ENCODE measurements around the gene ATG10.

ATG10 gene

GRCh38 chr5:82287625-82288024, 315.8 kb downstream of the ATG10 start:
- Mint-ChIP-seq H3K27ac (no peak overlapping the region), H3K4me3 (no peak overlapping the region), H3K4me1 (ENCODE audit: low read depth) (no peaks in the 10 kb centered on the region), H3K9me3 (ENCODE audit: low read depth) (no peaks in the 10 kb centered on the region), H3K36me3 (peaks cover 4% of the 10 kb centered on the region), H3K27me3 (no peaks in the 10 kb centered on the region)

DNA sequence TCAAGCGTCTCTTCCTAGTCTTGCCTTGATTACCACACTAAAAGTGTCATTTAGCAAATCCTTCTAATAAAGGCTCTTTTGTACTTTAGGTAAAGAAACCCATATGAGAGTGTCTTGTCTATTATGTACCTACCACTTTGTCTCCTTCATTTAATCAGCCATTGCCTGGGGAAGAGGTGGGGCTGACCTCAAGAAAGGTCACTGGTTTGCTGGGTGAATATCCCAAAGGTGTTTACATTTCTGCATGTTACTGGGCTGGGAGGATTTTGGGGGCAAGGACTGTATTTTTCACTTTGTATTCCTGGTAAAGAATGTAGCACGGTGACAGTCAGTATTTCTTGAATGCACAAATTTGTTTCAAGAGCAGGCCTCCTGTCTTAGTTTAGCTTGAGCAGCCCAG, 318.2 kb downstream of the ATG10 start:
- Mint-ChIP-seq H3K9me3 (ENCODE audit: low read depth) (no peaks in the 10 kb centered on the region), H3K27ac (no peak overlapping the region), H3K27me3 (no peaks in the 10 kb centered on the region), H3K4me1 (ENCODE audit: low read depth) (no peaks in the 10 kb centered on the region), H3K4me3 (no peak overlapping the region), H3K36me3 (peaks cover 4% of the 10 kb centered on the region)

GRCh38 chr5:82290908-82291307, 319.1 kb downstream of the ATG10 start:
- Mint-ChIP-seq H3K36me3 (peaks cover 4% of the 10 kb centered on the region), H3K27me3 (no peaks in the 10 kb centered on the region), H3K9me3 (ENCODE audit: low read depth) (no peaks in the 10 kb centered on the region), H3K4me3 (no peak overlapping the region), H3K4me1 (ENCODE audit: low read depth) (no peaks in the 10 kb centered on the region), H3K27ac (no peak overlapping the region)

DNA sequence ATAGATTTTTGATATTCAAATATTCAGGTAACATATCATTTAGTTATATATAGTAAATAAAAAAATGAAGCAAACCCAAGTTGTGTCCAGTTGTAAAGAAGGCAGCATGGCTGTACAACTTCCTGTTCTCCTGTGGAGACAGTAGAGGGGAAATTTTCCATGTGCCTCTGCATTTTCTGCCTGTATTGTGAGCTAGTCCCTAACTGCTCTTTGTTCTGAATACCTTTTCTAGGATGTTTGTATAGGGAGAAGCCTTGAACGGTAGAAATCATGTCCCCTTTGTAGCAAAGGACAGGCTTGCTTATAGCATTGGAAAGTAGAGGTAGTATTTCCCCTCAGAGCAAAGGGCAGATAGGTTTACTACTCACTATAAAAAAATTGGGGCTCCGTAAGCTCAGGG, 319.6 kb downstream of the ATG10 start:
- no peaks in the 10 kb centered on the region for H3K9me3 Mint-ChIP-seq (ENCODE audit: low read depth)
- H3K4me1 Mint-ChIP-seq (ENCODE audit: low read depth) = no peaks in the 10 kb centered on the region
- no peaks in the 10 kb centered on the region for H3K27me3 Mint-ChIP-seq
- no peak overlapping the region for H3K27ac Mint-ChIP-seq
- peaks cover under 1% of the 10 kb centered on the region for H3K36me3 Mint-ChIP-seq
- H3K4me3 Mint-ChIP-seq = no peak overlapping the region

DNA sequence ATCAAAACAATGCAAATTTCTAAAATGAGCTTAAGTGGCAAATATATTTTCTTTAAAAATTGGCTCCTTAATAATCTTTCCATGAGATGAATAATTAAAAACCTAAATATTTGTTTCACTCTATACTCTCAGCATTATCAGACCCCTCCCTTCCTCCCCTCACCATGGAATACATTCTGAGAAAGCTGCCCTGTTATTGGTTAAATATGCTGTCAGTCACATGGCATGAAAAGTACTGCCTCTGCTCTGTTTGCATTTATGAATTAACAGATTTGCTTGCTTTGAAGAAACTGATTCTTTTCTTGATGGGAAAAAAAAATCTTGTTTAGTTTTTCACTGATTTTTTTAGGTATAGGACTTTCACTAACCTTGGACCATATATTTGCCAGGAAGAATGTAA, 323.3 kb downstream of the ATG10 start:
- Mint-ChIP-seq H3K27me3 (no peaks in the 10 kb centered on the region), H3K27ac (no peak overlapping the region), H3K36me3 (peaks cover 6% of the 10 kb centered on the region), H3K4me3 (no peak overlapping the region), H3K9me3 (ENCODE audit: low read depth) (no peaks in the 10 kb centered on the region), H3K4me1 (ENCODE audit: low read depth) (no peaks in the 10 kb centered on the region)

DNA sequence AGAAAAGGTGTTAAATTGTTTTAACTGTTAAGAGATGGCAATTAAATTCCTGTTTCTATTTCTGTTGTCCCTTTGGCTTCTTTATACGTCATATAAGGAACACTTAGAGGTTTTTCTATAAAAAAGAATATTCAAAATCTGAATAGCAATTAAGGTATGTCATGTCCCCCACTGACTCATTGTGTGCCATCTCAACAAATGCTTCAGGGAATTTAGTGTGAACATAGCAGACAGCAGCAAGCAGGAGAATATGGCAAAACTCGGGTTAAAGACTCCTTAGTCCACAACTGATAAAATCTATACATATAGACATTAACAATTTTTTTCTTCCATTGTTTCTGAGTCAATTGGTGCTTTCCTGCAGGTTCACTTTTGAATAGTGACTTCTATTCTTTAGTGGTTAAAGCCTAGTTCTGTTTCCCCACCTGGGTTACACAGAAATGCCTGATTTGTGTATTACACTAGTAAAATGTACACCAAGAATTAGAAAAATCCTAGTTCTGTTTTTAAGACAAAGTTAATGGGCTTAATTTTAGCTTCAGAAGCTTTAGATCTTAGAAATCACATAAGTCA, 324.2 kb downstream of the ATG10 start:
- Mint-ChIP-seq H3K9me3 (ENCODE audit: low read depth) (no peaks in the 10 kb centered on the region), H3K27ac (no peak overlapping the region), H3K27me3 (no peaks in the 10 kb centered on the region), H3K36me3 (peaks cover 6% of the 10 kb centered on the region), H3K4me3 (no peak overlapping the region), H3K4me1 (ENCODE audit: low read depth) (no peaks in the 10 kb centered on the region)

GRCh38 chr5:82296929-82297328, 325.1 kb downstream of the ATG10 start:
- H3K4me1 Mint-ChIP-seq (ENCODE audit: low read depth) = no peaks in the 10 kb centered on the region
- H3K9me3 Mint-ChIP-seq (ENCODE audit: low read depth) = no peaks in the 10 kb centered on the region
- no peak overlapping the region for H3K4me3 Mint-ChIP-seq
- no peak overlapping the region for H3K27ac Mint-ChIP-seq
- H3K36me3 Mint-ChIP-seq = peaks cover 6% of the 10 kb centered on the region
- no peaks in the 10 kb centered on the region for H3K27me3 Mint-ChIP-seq

- H3K36me3 Mint-ChIP-seq = peaks cover 6% of the 10 kb centered on the region
- H3K9me3 Mint-ChIP-seq (ENCODE audit: low read depth) = no peaks in the 10 kb centered on the region
- H3K27ac Mint-ChIP-seq = no peak overlapping the region
- no peaks in the 10 kb centered on the region for H3K27me3 Mint-ChIP-seq
- H3K4me3 Mint-ChIP-seq = no peak overlapping the region
- H3K4me1 Mint-ChIP-seq (ENCODE audit: low read depth) = no peaks in the 10 kb centered on the region
These were observed 325.9 kb downstream of the ATG10 start for GRCh38 chr5:82297711-82298110.

DNA sequence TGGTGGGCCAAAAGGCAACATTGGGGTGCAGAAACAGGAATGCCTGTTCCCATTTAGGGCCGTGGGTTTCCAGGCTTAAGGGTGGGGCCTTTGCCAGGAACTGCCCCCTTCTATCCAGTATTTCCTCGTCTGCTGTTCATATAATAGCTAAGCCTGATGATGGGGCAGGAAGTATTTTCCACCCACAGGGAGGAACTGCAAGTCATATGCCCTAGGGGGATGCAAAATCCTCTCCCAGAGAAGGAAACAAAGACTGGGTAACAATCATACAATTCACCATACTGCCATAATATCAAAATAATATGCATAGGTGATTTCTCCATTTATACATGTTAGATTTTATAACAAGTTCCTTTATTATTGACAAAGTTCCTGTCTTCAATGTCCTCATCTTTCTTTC, 326.8 kb downstream of the ATG10 start:
- Mint-ChIP-seq H3K4me1 (ENCODE audit: low read depth) (no peaks in the 10 kb centered on the region), H3K27ac (no peak overlapping the region), H3K27me3 (no peaks in the 10 kb centered on the region), H3K36me3 (peaks cover 6% of the 10 kb centered on the region), H3K4me3 (no peak overlapping the region), H3K9me3 (ENCODE audit: low read depth) (no peaks in the 10 kb centered on the region)

DNA sequence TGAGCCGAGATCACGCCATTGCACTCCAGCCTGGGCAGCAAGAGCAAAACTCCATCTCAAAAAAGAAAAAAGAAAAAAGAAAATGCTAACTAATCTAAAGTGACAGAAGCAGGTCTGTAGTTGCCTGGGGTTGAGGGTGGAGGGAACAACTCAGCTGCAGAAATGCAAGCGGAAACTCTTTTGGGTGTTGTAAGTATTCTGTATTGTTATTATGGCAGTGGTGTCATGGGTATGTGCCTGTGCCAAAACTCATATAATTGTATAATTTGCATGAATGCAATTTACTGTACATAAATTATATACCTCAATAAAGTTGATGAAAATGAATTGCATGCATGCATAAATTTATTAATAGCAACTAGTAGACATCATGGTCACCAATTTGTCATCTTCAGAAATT, 329.4 kb downstream of the ATG10 start:
- no peaks in the 10 kb centered on the region for H3K4me1 Mint-ChIP-seq (ENCODE audit: low read depth)
- H3K27ac Mint-ChIP-seq = no peak overlapping the region
- H3K4me3 Mint-ChIP-seq = no peak overlapping the region
- H3K27me3 Mint-ChIP-seq = no peaks in the 10 kb centered on the region
- peaks cover 9% of the 10 kb centered on the region for H3K36me3 Mint-ChIP-seq
- H3K9me3 Mint-ChIP-seq (ENCODE audit: low read depth) = no peaks in the 10 kb centered on the region
